KOPT-K1 (cell line): ENCODE measurements around the gene TLL2.

Source experiments
- H3K27ac ChIP-seq: fragments of 200-600 bp; sonication (generic); 2 replicates; pipeline ENCODE4 v1.5.1; 2016; ENCODE audit warnings: antibody characterized with exemption, mild to moderate bottlenecking, low read depth, low read length; ENCODE audit not compliant: poor library complexity, severe bottlenecking
- H3K36me3 ChIP-seq: fragments of 200-600 bp; sonication (generic); 2 replicates; pipeline ENCODE4 v1.5.1; 2017; ENCODE audit warnings: antibody characterized with exemption, mild to moderate bottlenecking, low read length, moderate library complexity; ENCODE audit not compliant: insufficient read depth
- H3K9me3 ChIP-seq: fragments of 200-600 bp; sonication (generic); 2 replicates; pipeline ENCODE4 v1.5.1; 2017; ENCODE audit warnings: antibody characterized with exemption, low read length, mild to moderate bottlenecking; ENCODE audit not compliant: insufficient read depth, poor library complexity, severe bottlenecking

Gene TLL2

DNA sequence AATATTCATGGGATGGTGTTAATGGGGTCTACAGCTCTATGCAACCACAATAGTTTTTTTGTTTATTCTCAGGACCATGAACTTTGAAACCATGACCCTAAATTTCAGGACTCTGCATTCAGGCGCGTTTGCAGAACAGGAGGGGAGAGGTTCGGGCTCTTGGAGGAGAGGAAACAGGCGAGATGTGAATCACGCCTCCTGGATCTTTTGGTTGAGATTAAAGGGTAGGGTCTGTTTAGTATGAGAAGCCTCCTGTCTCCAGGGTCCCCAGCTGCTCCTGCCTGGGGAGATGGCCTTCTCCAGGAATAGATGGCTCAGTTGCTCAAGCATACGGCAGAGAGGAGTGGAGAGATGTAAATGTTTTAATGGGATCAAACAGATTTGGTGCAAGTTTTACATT, 18.2 kb downstream of the TLL2 start:
- Histone ChIP-seq H3K36me3 (no peaks in the 10 kb centered on the region), H3K27ac (no peak overlapping the region), H3K9me3 (no peaks in the 10 kb centered on the region)

DNA sequence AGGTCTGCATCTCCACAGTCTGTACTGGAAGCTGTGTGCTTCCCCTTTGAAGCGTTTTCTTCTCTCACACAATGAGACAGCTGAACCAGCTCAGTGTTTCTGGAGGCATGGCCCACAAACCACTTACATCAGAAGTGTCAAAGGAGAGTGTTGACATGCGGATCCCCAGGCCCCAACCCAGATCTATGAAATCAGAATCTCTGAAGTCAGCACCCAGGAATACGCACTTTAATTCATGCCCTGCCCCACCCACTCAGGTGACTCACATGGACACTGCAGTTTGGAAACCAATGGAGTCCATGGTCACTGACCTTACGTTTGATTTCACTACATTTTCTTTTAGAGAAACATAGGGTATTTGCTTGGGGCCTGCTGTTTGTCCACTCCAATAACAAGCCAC, 19.0 kb downstream of the TLL2 start:
- Histone ChIP-seq H3K9me3 (no peaks in the 10 kb centered on the region), H3K27ac (no peak overlapping the region), H3K36me3 (no peaks in the 10 kb centered on the region)

DNA sequence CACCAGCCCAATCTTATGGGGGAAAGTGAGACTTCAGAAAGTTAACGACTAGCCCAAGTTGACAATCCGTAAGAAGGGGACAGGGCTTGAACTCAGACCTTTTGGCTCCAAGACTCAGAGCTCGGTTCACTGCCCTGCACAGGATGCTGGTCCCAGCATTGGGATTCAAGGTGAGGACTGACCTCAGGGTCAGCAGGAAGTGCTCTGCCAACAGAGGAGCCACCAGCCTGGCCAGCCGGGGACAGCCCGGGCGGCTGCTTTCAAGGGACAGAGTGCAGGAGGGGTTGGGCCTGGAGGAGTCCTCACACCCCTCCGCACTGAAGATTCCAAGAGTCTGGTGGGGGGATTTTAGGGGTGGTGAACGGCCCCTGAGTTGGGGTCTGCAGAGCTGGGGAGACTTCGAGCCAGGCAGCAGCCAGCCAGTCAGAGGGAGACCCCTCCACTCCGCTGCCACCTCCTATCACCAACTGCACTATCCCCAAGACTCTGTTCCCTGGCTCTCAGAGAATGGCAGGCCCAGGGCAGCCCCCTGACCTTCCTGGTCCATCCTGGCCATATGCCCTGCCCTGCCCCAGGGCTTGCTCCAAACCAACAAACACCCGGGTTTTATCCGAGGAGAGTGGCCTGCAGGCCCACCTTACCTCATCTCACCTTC, 19.7 kb downstream of the TLL2 start:
- H3K27ac ChIP-seq, result no peak overlapping the region
- no peaks in the 10 kb centered on the region for H3K36me3 ChIP-seq
- H3K9me3 ChIP-seq, result no peaks in the 10 kb centered on the region

DNA sequence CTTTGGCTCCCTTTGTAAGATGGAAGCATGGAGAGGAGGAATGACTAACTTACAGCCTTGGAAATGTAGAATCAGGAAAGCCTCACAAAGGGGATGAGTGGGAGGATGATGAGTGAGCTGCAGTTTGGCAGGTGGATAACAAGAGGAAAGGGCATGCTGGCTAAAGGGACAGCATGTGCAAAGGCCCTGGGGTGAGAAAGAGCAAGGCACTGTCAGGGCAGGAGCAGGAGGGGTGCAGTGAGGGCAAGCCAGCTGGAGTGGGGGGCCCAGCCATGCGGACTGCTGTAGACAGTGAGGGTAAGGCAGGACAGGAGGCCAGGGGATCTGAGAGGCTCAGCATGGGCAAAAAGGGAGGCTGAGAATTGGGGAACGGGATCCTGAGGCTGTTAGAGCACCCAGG, 20.5 kb downstream of the TLL2 start:
- H3K36me3 ChIP-seq, result no peaks in the 10 kb centered on the region
- no peak overlapping the region for H3K27ac ChIP-seq
- no peaks in the 10 kb centered on the region for H3K9me3 ChIP-seq

- H3K27ac ChIP-seq, result no peak overlapping the region
Measured at GRCh38 chr10:96491303-96491702, 22.4 kb downstream of the TLL2 start.

DNA sequence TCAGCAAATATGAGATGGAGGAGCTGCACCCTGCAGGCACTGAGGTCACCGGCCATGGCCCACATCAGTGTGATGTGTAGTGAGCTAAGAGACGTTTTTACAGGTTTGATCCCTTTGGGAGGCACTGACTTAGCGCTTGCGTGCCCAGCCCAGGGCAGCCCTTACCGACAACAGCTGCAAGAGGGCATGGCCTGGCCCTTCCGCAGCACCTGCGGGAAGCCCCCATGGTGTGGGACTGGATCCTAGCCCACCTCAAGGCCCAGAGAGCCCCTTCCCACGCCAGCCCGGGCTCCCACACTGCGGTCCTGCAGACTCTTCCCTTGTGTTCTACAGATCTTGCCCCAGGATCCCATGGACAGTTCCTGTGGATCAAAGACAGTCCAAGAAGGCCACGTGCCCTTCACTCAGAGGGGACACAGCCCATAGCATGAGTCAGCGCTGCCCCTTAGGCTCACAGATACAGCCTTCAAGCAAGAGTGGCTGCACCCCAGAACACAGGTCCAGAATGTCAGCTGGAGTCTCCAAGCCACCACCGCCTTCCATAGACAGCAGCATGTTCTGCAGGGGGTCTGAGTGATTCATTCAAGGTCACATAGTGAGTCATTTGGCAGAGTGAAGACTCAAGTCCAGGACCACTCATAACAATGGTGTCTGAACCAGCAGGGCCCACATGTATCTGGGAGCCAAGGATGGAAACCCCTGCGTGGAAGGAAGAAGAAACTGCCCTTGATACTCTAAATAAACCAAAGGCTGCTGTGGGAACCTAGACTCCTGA, 25.4 kb downstream of the TLL2 start:
- no peaks in the 10 kb centered on the region for H3K9me3 ChIP-seq
- H3K36me3 ChIP-seq, result no peaks in the 10 kb centered on the region
- H3K27ac ChIP-seq, result no peak overlapping the region

More at GRCh38 chr10:96491303-96491702, 22.4 kb downstream of the TLL2 start:
- Histone ChIP-seq H3K36me3 (no peaks in the 10 kb centered on the region), H3K9me3 (no peaks in the 10 kb centered on the region)

DNA sequence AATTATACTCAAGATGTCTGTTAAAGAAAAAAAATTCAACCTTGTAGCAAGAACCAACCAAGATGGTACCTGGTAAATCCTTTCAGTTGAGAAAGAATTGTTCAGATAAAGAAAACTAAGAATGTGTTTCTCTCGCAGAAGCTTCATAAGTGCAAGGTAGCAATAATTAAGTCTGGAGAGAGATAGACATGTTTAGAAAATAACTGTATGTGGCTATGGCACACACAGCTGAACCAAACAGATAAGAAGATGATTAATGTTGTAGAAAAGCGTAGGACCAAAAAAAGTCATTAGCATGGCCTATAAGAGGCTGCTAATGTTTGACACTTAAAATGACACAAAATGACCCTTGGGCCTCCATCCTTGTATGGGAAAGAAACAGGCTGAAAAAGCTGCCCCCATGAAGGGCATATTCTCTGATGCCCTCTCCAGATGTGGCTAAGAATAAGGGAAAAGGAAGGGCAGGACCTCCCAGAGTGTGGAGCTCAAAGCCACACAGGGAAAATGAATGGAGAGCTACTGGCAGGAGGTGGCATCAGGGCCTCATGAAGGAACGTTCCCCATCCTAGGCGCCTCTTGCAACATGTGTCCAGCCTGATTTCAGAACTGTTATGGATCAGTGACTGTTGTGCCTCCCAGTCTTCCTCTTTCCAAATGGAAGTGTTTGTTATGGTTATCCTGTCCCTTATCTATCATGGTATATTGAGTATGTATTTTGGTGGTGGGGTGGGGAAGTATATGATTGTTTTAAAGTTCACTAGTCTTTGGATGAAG, 30.7 kb downstream of the TLL2 start:
- H3K36me3 ChIP-seq, result no peaks in the 10 kb centered on the region
- H3K9me3 ChIP-seq, result no peaks in the 10 kb centered on the region
- no peak overlapping the region for H3K27ac ChIP-seq

DNA sequence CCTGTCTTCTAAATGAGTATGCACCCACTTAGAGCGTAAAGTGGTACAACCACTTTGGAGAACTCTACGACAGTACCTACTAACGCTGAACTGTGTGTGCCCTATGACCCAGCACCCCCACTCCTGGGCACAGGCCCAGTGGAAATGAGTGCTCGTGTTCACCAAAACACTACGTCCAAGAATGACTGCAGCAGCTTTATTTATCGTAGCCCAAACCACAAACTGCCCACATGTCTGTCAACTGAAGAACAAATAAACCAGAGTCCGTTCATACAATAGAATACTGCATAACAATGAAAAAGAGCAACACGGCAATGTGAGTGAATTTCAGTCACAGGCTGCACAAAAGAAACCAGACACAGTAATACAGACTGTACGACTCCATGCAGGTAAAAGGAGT, 35.4 kb downstream of the TLL2 start:
- Histone ChIP-seq H3K9me3 (no peaks in the 10 kb centered on the region), H3K36me3 (no peaks in the 10 kb centered on the region), H3K27ac (no peak overlapping the region)

GRCh38 chr10:96473866-96474265, 39.9 kb downstream of the TLL2 start:
- Histone ChIP-seq H3K27ac (no peak overlapping the region), H3K9me3 (no peaks in the 10 kb centered on the region), H3K36me3 (no peaks in the 10 kb centered on the region)

DNA sequence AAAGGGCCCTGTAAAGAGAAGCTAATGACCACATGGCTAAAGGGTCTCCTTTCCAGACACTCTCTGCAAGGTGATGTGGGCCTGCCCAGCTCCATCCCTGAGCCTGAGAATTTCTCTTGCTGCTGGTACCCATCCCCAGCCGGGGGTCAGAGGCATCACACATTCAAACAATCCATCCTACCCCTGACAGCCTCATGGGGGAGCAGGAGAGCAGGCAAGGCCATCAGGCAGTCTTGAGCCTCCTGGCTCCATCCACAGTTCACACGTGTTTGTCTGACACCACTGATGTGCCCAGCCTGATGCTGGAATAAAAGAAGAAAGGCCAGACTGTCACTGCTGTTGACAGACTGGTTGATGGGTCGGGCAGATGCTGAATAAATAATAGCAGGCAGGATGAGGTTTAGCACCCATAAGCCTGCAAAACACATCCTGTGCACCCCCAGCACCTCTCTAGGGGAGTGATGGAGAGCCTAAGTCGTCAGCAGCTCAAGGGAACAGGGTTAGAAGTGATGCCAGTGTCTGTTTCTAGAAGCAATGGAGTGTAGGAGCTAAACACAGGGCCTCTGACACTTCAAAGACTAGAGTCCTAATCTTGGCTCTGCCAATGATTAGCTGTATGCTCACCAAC, 43.5 kb downstream of the TLL2 start:
- Histone ChIP-seq H3K9me3 (no peaks in the 10 kb centered on the region), H3K27ac (no peak overlapping the region), H3K36me3 (no peaks in the 10 kb centered on the region)

GRCh38 chr10:96468845-96469244, 44.9 kb downstream of the TLL2 start:
- H3K9me3 ChIP-seq, result no peaks in the 10 kb centered on the region
- H3K27ac ChIP-seq, result no peak overlapping the region
- no peaks in the 10 kb centered on the region for H3K36me3 ChIP-seq

DNA sequence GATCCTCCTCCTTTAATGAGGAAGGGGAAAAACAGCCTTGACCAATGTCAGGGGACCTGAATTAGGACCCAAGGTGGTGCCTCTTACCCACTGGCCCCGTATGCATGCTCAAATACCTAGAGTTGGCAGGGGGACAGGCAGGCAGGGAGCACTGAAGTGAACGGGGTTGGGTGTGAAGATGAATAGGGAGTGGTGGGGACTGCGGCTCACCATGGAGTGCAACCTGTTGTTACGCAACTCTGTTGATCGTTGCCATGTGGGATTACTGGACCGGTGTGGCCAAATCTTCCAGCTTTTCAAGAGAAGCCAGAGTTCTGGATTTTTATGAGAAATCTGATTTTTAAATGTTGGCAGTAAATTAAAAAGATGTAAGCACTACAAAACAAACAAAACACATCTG, 48.1 kb downstream of the TLL2 start:
- H3K9me3 ChIP-seq, result peaks cover 7% of the 10 kb centered on the region
- no peaks in the 10 kb centered on the region for H3K36me3 ChIP-seq
- H3K27ac ChIP-seq, result no peak overlapping the region

GRCh38 chr10:96463562-96463961, 50.2 kb downstream of the TLL2 start:
- no peaks in the 10 kb centered on the region for H3K36me3 ChIP-seq
- no peak overlapping the region for H3K27ac ChIP-seq
- peaks cover 14% of the 10 kb centered on the region for H3K9me3 ChIP-seq

DNA sequence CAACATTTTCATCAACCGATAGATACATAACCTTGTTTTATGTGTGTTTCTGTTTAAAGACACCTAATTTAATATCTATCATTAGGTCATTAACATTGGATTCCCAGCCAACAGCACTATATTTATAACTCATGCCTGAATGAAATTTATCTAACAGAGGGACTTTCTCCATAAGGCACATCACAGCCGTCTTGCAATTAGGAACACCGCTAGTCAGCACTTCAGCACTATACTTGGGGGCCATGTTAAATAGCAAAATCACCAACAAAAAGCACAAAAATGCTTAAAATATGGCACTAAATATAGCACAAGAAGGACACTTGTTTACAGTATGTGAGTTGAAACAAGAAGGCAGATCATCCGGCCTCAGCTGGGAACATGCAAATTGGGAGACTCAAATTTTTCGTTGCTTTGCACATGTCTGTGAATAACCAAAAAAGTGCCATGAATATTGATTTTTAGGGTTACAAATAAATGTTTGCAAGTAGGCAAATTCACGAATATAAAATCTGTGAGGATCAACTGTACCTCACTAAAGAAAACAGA, 51.0 kb downstream of the TLL2 start:
- Histone ChIP-seq H3K9me3 (peaks cover 14% of the 10 kb centered on the region), H3K27ac (no peak overlapping the region), H3K36me3 (no peaks in the 10 kb centered on the region)

DNA sequence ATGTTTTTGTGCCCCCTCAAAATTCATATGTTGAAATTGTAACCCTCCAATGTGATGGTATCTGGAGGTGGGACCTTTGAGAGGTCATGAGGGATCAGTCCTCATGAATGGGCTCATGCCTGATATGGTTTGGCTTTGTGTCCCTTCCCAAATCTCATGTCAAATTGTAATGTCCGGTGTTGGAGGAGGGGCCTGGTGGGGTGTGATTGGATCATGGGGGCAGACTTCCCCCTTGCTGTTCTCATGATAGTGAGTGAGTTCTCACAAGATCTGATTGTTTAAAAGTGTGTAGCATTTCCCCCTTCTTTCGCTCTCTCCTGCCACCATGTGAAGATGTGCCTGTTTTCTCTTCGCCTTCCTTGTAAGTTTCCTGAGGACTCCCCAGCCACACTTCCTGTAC, 53.4 kb downstream of the TLL2 start:
- Histone ChIP-seq H3K9me3 (peaks cover 14% of the 10 kb centered on the region), H3K36me3 (no peaks in the 10 kb centered on the region)

More for the DNA sequence above, 53.4 kb downstream of the TLL2 start:
- no peak overlapping the region for H3K27ac ChIP-seq
